Caki2 (cell line): ENCODE results near the gene GLIS2. TPM values are rescaled to one million over a fixed set of nuclear protein-coding genes. Genes with fewer than 3 reads are reported as not detected.

ENCODE experiments used
- DNase-seq: peaks from one replicate; pipeline ENCODE4 v3.0.0-alpha.2; 2015; ENCODE audit warnings: low read depth
- in situ Hi-C: cut with HindIII; loops from 2 replicates; pipeline ENCODE4 v1.10.0; 2016; ENCODE audit warnings: low sequenced_read_pairs, low pct_unique_long_range_greater_than_20kb, mixed read lengths
- total RNA-seq: library from RNA; depleted of rRNA; stranded (reverse); fragments of >200 nt; shearing (Covaris generic); gene quantifications from 2 replicates; pipeline ENCODE4 v1.2.3, GENCODE V29; 2014; ENCODE audit warnings: low replicate concordance; rRNA removed

Gene GLIS2
- total RNA-seq, 1 experiment from 2014 or later, result 5.7 TPM

DNA sequence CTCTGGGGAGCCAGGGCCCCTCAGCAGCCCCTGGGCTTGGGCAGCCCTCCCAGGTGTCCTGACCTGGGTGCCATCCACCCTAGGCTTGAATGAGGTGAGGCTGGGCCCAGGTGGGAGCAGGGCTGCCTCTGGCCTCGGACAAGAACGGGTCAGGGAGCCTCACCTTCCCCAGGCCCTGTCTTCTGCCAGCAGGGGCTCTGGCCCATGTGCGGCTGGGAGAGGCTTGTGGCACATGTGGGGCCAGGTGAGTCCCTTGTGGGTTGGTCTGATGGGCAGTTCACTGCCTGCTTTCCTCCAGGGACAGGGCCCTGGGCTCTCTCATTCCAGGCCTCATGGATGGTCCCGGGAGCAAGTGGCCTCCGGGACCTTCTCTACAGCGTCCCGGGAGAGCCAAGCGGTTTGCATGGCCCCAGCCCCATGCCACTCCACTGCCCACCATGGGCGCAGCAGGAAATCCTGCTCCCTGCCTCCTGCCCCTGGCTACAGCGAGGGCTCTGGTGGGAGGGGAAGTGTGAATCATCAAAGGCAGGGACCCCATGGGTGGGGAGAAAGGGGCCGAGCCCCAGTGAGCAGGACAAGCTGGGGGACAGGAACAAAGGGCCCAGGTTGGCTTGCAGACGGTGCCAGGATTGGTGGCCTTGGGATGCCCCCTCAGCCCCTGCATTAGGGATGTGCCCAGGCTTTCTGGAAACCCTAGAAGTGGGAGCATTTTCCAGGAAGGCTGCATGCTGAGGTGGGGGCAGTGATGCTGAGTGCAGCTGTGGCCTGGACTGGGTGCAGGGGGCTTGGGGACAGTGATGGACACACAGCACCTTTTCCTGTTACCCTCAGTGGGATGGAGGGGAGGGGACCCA is 68.0 kb downstream of the GLIS2 start:
- DNase-seq, result no peak
- in situ Hi-C loops, result no loop called here

DNA sequence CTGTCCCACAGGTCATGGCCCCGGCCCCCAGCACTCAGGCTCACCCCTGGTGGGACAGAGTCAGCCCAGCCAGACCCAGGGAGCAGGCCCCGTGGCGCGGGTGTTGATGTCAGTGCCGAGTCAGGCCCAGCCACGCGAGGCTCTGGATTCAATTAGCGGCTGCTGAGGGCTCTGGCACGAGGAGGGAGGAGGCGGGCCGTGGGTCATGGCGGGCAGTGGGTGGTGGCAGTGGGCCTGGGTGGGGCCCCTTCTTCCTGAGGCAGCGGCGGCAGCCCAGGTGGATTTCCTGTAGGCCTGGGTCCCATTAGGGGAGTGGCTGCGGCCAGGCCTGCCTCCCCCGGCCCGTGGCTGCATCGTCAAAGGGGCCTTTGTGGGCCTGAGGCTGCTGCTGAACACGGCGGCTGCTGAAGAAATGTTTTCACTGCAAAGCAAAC is 68.7 kb downstream of the GLIS2 start:
- DNase-seq, result no peak
- in situ Hi-C loops, result no loop called here

DNA sequence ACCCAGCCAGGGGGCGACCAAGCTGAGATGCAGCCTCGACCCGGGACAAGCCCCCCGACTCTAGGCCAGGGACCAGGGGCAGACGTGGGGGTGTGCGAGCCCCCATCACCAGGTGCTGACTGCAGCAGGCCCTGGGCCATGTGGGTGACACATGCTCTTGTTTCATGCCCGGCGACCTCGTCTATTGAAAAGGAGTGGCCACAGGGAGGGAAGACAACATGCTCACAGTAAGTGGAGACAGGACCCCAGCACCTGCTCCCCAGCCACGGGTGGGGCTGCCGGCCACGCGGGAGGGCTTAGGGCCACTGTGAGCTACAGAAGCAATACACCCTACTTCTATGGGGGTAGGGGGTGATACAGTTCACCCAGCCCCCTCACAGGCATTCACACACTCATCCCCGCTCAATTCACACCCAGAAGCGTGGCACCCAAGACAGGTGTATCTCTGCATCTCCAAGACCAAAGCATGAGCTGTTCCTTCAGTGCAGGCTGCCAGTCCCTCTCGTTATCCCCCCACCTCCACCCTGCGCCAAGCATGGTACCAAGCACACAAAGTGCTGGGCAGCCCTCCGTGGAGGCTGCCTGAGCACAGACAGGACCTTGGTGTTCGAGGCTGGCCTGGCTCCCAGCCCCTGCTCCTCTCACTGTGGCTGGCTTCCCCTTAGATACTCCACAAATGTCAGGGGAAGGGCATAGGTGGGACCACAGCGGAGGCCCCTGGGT is 69.4 kb downstream of the GLIS2 start:
- no peak for DNase-seq
- in situ Hi-C loops, result no loop called here

DNA sequence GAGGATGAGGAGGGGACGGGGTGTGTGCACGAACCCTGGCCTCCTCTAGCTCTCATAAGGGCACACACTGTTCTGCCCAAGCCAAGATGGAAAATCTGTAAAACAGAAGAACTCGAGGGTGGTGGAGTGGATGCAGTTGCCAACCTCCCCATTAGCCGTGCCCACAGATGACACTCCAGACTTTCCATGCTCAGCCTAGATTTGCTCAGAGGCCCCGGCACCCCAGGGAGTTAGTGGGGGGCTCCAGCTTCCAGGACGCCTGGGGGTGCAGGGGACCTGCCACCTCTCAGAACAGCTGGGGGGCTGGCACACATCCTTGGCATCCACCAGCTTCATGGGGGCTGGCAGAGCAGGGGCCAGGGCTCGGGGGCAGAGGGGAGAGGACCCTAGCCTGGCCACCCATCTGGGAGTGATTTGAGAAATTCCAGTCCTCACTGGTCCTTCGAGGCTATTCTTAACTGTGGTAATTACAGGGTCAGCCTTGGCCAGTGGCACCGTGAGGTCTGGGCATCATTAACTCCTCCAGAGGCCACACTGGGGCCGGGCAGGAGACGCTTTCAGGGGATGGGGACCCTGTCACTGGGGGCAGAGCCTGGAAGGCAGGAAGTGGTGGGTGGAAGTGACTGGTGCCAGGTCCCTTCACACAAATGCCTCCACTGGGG is 70.1 kb downstream of the GLIS2 start:
- no peak for DNase-seq
- in situ Hi-C loops, result no loop called here

DNA sequence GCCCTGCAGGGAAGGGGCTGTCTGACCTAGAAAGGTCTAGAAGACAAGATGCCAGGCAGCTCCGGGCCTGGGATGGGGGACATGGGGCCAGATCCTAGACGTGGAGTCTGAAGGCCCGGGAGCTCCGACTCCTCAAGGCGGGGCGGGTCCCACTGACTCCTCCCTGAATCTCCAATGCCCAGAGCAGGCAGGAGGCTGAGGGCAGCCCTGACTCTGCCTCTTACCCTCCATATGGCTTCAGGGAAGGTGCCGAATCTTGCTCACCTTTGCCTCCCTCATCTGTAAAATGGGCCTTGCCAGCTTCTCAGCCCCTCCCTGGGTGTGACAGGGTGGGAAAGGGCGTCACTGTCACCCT is 70.6 kb downstream of the GLIS2 start:
- no peak for DNase-seq
- in situ Hi-C loops, result no loop called here

DNA sequence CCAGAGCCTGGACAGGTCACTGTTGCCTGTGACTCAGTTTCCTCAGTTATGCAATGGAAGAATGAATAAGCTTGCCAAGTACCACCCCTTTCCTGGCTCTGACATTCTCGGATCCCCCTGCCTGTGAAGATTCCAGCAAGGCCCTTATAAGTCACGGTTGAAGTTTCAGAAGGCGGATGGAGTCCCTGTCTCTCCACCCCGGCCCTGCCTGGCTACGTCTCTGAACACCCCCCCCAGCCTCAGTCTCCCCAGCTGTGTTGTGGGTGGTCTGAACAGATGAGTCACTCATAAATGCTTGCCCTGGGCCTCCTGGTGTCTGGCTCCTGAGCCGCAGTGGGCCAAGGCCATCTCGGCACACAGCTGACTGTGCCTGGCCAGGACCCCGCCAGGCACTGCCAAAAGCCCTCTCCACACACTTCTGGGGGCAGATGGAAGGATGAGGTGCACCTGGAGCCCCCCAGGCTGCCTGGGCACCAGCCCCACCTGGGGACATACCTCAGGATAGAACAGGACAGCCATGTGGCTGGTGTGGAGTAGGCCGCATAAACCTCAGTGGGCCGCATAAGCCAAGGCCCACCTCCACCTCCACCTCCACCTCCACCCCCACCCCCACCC is 71.2 kb downstream of the GLIS2 start:
- no peak for DNase-seq
- in situ Hi-C loops, result no loop called here

DNA sequence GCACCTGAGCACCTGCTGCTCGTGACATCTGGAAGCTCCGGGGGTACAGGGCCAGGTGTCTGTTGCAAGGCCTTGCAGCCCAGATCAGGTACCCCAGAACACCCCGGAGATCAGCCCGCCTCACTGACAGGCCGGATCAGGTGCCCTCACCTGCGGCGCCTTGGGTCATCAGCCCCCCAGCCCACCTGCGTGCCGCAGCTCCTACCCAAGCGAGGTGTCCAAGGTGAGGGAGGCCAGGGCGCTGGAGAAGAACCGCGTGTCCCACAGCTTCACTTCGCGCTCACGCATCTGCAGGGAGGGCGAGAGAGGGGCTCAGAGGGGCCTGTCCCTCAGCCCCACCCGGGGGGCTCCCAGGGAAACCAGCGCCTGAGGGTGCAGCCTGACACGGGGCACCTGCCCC is 71.9 kb downstream of the GLIS2 start:
- in situ Hi-C loops, result no loop called here
- no peak for DNase-seq

DNA sequence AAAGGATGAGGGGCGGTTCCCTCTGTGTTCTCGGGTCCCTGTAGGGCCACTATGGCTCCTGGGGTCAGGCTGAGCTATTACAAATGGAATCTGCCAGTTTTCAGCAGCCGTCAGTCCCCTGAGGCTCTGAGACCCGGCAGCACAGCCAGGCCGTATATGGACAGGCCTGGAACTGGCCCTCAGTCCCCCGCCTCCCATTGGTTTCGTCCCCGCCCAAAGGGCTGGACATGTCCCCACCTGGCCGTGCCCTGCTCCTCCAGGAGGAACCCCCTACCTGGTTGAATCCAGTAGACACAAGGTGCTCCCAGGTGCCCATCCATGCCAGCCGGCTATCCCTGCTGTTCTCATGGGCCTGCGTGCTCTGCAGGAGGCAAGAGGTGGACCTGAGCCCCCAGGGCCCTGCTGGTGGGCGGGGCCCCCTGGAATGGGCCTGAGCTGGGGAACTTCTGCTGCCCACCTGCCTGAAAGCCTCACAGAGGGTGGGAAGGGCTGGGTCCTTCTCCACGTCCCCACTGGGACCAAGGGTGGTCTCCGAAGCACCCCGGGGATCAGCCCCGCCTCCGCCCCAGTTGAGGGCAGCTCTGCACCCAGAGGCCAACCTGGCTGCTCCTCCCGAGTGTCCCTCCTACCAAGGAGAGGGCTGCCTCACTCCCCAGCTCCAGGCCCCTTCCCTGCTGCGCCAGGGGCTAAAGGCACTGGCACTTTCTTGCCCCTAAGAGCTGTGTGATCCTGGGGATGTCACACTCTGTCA is 72.6 kb downstream of the GLIS2 start:
- DNase-seq, result no peak
- in situ Hi-C loops, result no loop called here

Other genes with a start within 250 kb of the GLIS2 start
- gene ADCY9, start 199.6 kb upstream of the GLIS2 start, total RNA-seq, result 7.8 and 26.1 TPM in 2 replicates
- gene SRL, start 74.0 kb upstream of the GLIS2 start, total RNA-seq, result not detected in 2 replicates
- gene TFAP4, start 43.0 kb upstream of the GLIS2 start, total RNA-seq, result 35.1 TPM in 2 replicates
- gene PAM16, start 35.3 kb downstream of the GLIS2 start, total RNA-seq, result 58.8 and 80.7 TPM in 2 replicates
- 4.3 and 5.5 TPM in 2 replicates for gene VASN, start 55.8 kb downstream of the GLIS2 start, total RNA-seq
- 31.7 and 44.7 TPM in 2 replicates for gene CORO7, start 100.5 kb downstream of the GLIS2 start, total RNA-seq
- 106 and 136 TPM in 2 replicates for gene DNAJA3, start 109.8 kb downstream of the GLIS2 start, total RNA-seq
- 211 and 290 TPM in 2 replicates for gene NMRAL1, start 158.6 kb downstream of the GLIS2 start, total RNA-seq
- gene HMOX2, start 160.3 kb downstream of the GLIS2 start, total RNA-seq, result 59.7 and 65.0 TPM in 2 replicates
- 0.20 and 1.3 TPM in 2 replicates for gene CDIP1, start 222.7 kb downstream of the GLIS2 start, total RNA-seq
- not detected in 2 replicates for gene C16orf96, start 240.3 kb downstream of the GLIS2 start, total RNA-seq